Left lung (tissue), 10 donors: Measurements from ENCODE around the gene SOWAHA. TPM values are rescaled to one million over a fixed set of nuclear protein-coding genes. Genes with fewer than 3 reads are reported as not detected.

Experiments used
- ATAC-seq: fragments of 200-7000 bp; cut with Tn5 transposase; one replicate; pipeline ENCODE4 v1.9.1; 2020; ENCODE audit warnings: moderate library complexity
- DNase-seq, 4 donors: peaks; one replicate each; pipeline ENCODE4 v3.0.0-alpha.2; 2013 to 2020
- H3K27ac ChIP-seq, 2 donors: fragments of 200-600 bp; sonication (generic) in 1 of 2; one replicate each; pipeline versions ENCODE4 v1.5.0 to v1.8.0; 2020 to 2021
- H3K27me3 ChIP-seq, 2 donors: fragments of 200-600 bp; sonication (generic) in 1 of 2; one replicate each; pipeline versions ENCODE4 v1.5.0 to v1.8.0; 2020 to 2021
- H3K36me3 ChIP-seq, 2 donors: fragments of 200-600 bp; sonication (generic) in 1 of 2; one replicate each; pipeline versions ENCODE4 v1.5.0 to v1.8.0; 2020 to 2021
- H3K4me1 ChIP-seq, 2 donors: fragments of 200-600 bp; one replicate each; pipeline ENCODE4 v1.8.0; 2021
- H3K4me3 ChIP-seq, 2 donors: fragments of 200-600 bp; sonication (generic) in 1 of 2; one replicate each; pipeline versions ENCODE4 v1.5.0 to v1.8.0; 2020 to 2021; ENCODE audit warnings: mild to moderate bottlenecking in 1 of 2
- H3K9me3 ChIP-seq, 2 donors: fragments of 200-600 bp; sonication (generic) in 1 of 2; one replicate each; pipeline versions ENCODE4 v1.5.0 to v1.8.0; 2020 to 2021
- CTCF ChIP-seq, 2 donors: fragments of 200-600 bp; sonication (generic) in 1 of 2; IDR thresholded peaks; one replicate each; pipeline versions ENCODE4 v1.5.0 to v1.8.0; 2021; ENCODE audit warnings: antibody characterized with exemption in 2 of 2
- intact Hi-C, 2 donors: fragments of 100-400 bp; cut with DNase I; formaldehyde crosslinking; loops; one replicate each; pipeline versions ENCODE4 v1.11.2 to v1.14.2; 2022
- polyA plus RNA-seq, 6 donors: library from polyadenylated mRNA; unstranded; fragments of 120-200 nt; gene quantifications; one replicate each; pipeline ENCODE4 v1.2.1, GENCODE V29; 2013; ENCODE audit not compliant: insufficient read length in 6 of 6
- total RNA-seq, 2 donors: library from RNA; stranded (reverse); fragmentation: NEBNext Ultra II Directional; extraction: Animal tissue kit (Norgen Biotek cat#: 25700); gene quantifications; one replicate each; pipeline ENCODE4 v1.2.1, GENCODE V29; 2021
- donor health status: DM: no; HTN: yes; CAD: no.
- donor health status: DM: no; HTN: no; CAD: no.

SOWAHA gene
- total and polyA plus RNA-seq, 8 donors: 0.07 to 0.16 TPM; not detected in 6

- ATAC-seq (no peak), DNase-seq (no peak)
- H3K27me3 ChIP-seq: peaks cover 0 to 18% of the 10 kb centered on the region in 2 donors
- peak overlapping the region in 1 of 2 donors; percentile 34 for H3K27ac ChIP-seq
- intact Hi-C loops: no loop called here
- H3K9me3 ChIP-seq: no peaks in the 10 kb centered on the region
- peaks cover 26 to 38% of the 10 kb centered on the region in 2 donors for H3K4me1 ChIP-seq
- no peaks in the 10 kb centered on the region for H3K36me3 ChIP-seq
- no peak overlapping the region for H3K4me3 ChIP-seq
- TF ChIP-seq CTCF (IDR thresholded peaks at IDR 0.05): no peak
Measured at GRCh38 chr5:132771503-132771998, 41.6 kb upstream of the SOWAHA start.

- peaks cover 20 to 38% of the 10 kb centered on the region in 2 donors for H3K4me1 ChIP-seq
- TF ChIP-seq CTCF (IDR thresholded peaks at IDR 0.05): no peak
Measured at GRCh38 chr5:132772291-132773070, 40.6 kb upstream of the SOWAHA start.

GRCh38 chr5:132773114-132773513 is 40.0 kb upstream of the SOWAHA start:
- H3K4me1 ChIP-seq: peaks cover 18 to 41% of the 10 kb centered on the region in 2 donors

More at GRCh38 chr5:132772291-132773070, 40.6 kb upstream of the SOWAHA start:
- Histone ChIP-seq H3K36me3 (no peaks in the 10 kb centered on the region), H3K27me3 (peaks cover 0 to 28% of the 10 kb centered on the region in 2 donors), H3K4me3 (no peak overlapping the region), H3K9me3 (no peaks in the 10 kb centered on the region), H3K27ac (peak overlapping the region in 1 of 2 donors; percentile 34)
- intact Hi-C loops: no loop called here
- ATAC-seq: no peak
- no peak for DNase-seq

GRCh38 chr5:132773601-132774355 is 39.3 kb upstream of the SOWAHA start:
- ATAC-seq (no peak), DNase-seq (no peak)
- Histone ChIP-seq H3K4me3 (no peak overlapping the region), H3K36me3 (no peaks in the 10 kb centered on the region), H3K27ac (no peak overlapping the region), H3K9me3 (no peaks in the 10 kb centered on the region), H3K27me3 (peaks cover 0 to 41% of the 10 kb centered on the region in 2 donors), H3K4me1 (peaks cover 14 to 35% of the 10 kb centered on the region in 2 donors)
- TF ChIP-seq CTCF (IDR thresholded peaks at IDR 0.05): no peak
- intact Hi-C loops: no loop called here

More at GRCh38 chr5:132773114-132773513, 40.0 kb upstream of the SOWAHA start:
- peaks cover 0 to 34% of the 10 kb centered on the region in 2 donors for H3K27me3 ChIP-seq
- H3K27ac ChIP-seq: no peak overlapping the region
- no peak for TF ChIP-seq CTCF (IDR thresholded peaks at IDR 0.05)
- no peak overlapping the region for H3K4me3 ChIP-seq
- ATAC-seq (no peak), DNase-seq (no peak)
- no peaks in the 10 kb centered on the region for H3K36me3 ChIP-seq
- H3K9me3 ChIP-seq: no peaks in the 10 kb centered on the region
- intact Hi-C loops: no loop called here

- H3K4me1 ChIP-seq: peaks cover 14 to 35% of the 10 kb centered on the region in 2 donors
- no peaks in the 10 kb centered on the region for H3K36me3 ChIP-seq
- no peak for ATAC-seq
- DNase-seq: no peak
- peaks cover 0 to 47% of the 10 kb centered on the region in 2 donors for H3K27me3 ChIP-seq
- H3K9me3 ChIP-seq: no peaks in the 10 kb centered on the region
- intact Hi-C loops: no loop called here
- no peak overlapping the region for H3K4me3 ChIP-seq
- no peak overlapping the region for H3K27ac ChIP-seq
- no peak for TF ChIP-seq CTCF (IDR thresholded peaks at IDR 0.05)
Measured at GRCh38 chr5:132774406-132774805, 38.7 kb upstream of the SOWAHA start.
